Activated B cell treated with CpG ODN at 0.5 μM for 24 hours (primary cell): ENCODE data around the gene OR4D1. TPM values are rescaled to one million over a fixed set of nuclear protein-coding genes. Genes with fewer than 3 reads are reported as not detected.

Source experiments
- ATAC-seq: fragments of 200-7000 bp; cut with Tn5 transposase; one replicate; pipeline ENCODE4 v1.10.0; 2021; ENCODE audit warnings: low read depth, mild to moderate bottlenecking, moderate library complexity
- CTCF ChIA-PET: fragments of 350-600 bp; sonication (Branson Sonifier 250); formaldehyde crosslinking; loops from one replicate; lab custom pipeline; 2021; ENCODE audit warnings: antibody characterized with exemption; lab: Charles Lee
- POLR2A ChIA-PET: fragments of 350-600 bp; sonication (Branson Sonifier 250); formaldehyde crosslinking; loops from one replicate; lab custom pipeline; 2021; ENCODE audit warnings: antibody characterized with exemption; lab: Charles Lee
- DNase-seq: peaks from one replicate; pipeline ENCODE4 v3.0.0; 2022
- H3K27ac Mint-ChIP-seq: one replicate; pipeline ENCODE4 v1.8.0; 2020; ENCODE audit warnings: mixed read lengths
- H3K27me3 Mint-ChIP-seq: one replicate; pipeline ENCODE4 v1.8.0; 2021; ENCODE audit warnings: mixed read lengths
- H3K36me3 Mint-ChIP-seq: one replicate; pipeline ENCODE4 v1.8.0; 2021; ENCODE audit warnings: low read depth, mixed read lengths
- H3K4me1 Mint-ChIP-seq: one replicate; pipeline ENCODE4 v1.8.0; 2021; ENCODE audit warnings: mixed read lengths
- H3K4me3 Mint-ChIP-seq: one replicate; pipeline ENCODE4 v1.8.0; 2020; ENCODE audit warnings: mild to moderate bottlenecking, mixed read lengths
- H3K9me3 Mint-ChIP-seq: one replicate; pipeline ENCODE4 v1.8.0; 2020; ENCODE audit warnings: mixed read lengths
- intact Hi-C: fragments of 100-400 bp; cut with micrococcal nuclease; formaldehyde crosslinking; loops from one replicate; pipeline ENCODE4 v1.15.1; 2024
- total RNA-seq: library from RNA; stranded (reverse); gene quantifications from 2 replicates; pipeline ENCODE4 v1.2.3, GENCODE V29; 2022
- TF ChIP-seq, protein P1 (sequence below): fragments of 200-600 bp; IDR thresholded peaks from one replicate; pipeline ENCODE4 v1.8.0; 2022; ENCODE audit warnings: antibody characterized with exemption, mild to moderate bottlenecking

OR4D1 gene
- total RNA-seq, 1 donor from 2014 or later: not detected

DNA sequence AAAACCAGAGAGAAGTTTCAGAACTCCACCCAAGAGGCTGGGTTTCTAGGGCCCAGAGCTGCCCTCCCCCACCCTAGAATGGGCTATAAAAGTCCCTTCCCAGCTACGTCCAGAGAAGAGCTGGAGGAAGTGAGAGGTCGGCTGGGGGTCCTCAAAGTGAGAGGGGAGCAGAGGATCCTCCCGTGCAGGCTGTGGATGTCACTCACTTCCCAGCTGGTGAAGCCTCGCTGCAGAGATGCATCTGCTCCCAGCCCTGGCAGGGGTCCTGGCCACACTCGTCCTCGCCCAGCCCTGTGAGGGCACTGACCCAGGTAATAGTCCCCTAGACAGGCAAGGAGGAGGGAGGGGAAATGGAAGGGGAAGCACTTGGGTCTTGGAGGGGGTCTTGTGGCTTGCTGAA, 44.4 kb downstream of the OR4D1 start, which contains the start of gene EPX:
Gene EPX (plus strand): TSS at position 115 of the 400 bp plus-strand sequence. CDS start 121 bp downstream, at position 236.
- POLR2A ChIA-PET: no interaction called here
- Mint-ChIP-seq H3K4me3 (no peak within 1 kb of the TSS), H3K27me3 (peaks cover 24% of the 10 kb centered on the region), H3K9me3 (no peaks in the 10 kb centered on the region), H3K27ac (no peak within 1 kb of the TSS), H3K36me3 (no peaks in the 10 kb centered on the region), H3K4me1 (no peaks in the 10 kb centered on the region)
- TF ChIP-seq, protein P1, sequence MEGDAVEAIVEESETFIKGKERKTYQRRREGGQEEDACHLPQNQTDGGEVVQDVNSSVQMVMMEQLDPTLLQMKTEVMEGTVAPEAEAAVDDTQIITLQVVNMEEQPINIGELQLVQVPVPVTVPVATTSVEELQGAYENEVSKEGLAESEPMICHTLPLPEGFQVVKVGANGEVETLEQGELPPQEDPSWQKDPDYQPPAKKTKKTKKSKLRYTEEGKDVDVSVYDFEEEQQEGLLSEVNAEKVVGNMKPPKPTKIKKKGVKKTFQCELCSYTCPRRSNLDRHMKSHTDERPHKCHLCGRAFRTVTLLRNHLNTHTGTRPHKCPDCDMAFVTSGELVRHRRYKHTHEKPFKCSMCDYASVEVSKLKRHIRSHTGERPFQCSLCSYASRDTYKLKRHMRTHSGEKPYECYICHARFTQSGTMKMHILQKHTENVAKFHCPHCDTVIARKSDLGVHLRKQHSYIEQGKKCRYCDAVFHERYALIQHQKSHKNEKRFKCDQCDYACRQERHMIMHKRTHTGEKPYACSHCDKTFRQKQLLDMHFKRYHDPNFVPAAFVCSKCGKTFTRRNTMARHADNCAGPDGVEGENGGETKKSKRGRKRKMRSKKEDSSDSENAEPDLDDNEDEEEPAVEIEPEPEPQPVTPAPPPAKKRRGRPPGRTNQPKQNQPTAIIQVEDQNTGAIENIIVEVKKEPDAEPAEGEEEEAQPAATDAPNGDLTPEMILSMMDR: no peak
- CTCF ChIA-PET: no interaction called here
- no peak for DNase-seq
- no peak for ATAC-seq
- intact Hi-C loops: no loop called here

DNA sequence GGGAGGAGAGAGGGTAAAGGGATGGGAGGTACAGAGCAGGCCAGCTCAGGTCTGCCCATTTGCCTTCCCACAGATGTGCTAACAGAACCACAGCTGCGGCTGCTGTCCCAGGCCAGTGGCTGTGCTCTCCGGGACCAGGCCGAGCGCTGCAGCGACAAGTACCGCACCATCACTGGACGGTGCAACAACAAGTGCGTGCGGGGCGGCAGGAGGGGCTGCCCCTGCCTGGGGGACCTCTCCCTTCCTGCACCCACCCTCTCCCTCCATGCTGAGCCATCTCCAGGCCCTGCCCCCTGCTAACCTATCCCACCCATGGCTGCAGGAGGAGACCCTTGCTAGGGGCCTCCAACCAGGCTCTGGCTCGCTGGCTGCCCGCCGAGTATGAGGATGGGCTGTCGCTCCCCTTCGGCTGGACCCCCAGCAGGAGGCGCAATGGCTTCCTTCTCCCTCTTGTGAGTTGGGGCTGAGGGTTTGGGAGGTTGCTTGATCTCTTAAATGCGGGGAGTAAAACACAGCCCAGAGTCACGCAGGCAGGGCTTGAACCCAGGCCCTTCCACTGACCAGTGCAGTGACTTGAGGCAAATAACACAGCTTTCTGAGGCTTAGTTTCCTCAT, 45.6 kb downstream of the OR4D1 start:
- ChIA-PET POLR2A (no interaction called here), CTCF (interaction anchor here (0.6 kb wide), 1 partner anchor 333 kb away, joined by 5 read pairs; no protein-coding TSS in a partner anchor)
- H3K27me3 Mint-ChIP-seq: peaks cover 34% of the 10 kb centered on the region
- no peak for DNase-seq
- no peaks in the 10 kb centered on the region for H3K36me3 Mint-ChIP-seq
- ATAC-seq: no peak
- intact Hi-C loops: no loop called here
- H3K9me3 Mint-ChIP-seq: no peaks in the 10 kb centered on the region
- H3K27ac Mint-ChIP-seq: no peak overlapping the region
- H3K4me1 Mint-ChIP-seq: no peaks in the 10 kb centered on the region
- TF ChIP-seq, protein P1: no peak
- H3K4me3 Mint-ChIP-seq: no peak overlapping the region

DNA sequence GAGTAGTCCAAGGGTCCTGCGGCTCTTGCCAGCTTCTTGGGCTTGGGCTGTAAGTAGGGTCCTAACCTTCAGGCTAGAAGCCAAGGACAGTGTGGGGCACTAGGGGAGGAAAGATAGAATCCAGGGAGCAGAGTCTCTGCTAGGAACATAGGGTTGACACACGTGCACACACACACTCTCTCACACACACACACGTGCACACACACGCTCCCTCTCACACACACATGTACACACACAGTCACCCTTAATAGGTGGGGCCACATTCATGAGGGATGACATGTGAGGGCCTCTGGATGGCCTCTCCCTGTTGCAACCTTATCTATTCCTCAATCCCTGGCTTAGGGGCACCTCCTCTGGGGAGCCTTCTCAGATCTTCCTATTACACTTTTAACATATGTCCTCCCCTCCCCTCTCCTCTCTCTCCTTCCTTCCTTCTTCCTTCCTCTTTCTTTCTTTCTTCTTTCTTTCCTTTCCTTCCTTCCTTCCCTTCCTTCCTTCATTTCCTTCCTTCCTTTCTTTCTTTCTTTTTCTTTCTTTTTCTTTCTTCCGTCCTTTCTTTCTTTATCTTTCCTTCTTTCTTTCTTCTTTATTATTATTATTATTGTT, 47.4 kb downstream of the OR4D1 start:
- ATAC-seq (no peak), DNase-seq (no peak)
- Mint-ChIP-seq H3K4me3 (no peak overlapping the region), H3K27me3 (peaks cover 30% of the 10 kb centered on the region), H3K36me3 (no peaks in the 10 kb centered on the region), H3K9me3 (no peaks in the 10 kb centered on the region), H3K27ac (no peak overlapping the region), H3K4me1 (peaks cover 2% of the 10 kb centered on the region)
- intact Hi-C loops: no loop called here
- TF ChIP-seq, protein P1: no peak
- POLR2A ChIA-PET: no interaction called here
- CTCF ChIA-PET: no interaction called here

DNA sequence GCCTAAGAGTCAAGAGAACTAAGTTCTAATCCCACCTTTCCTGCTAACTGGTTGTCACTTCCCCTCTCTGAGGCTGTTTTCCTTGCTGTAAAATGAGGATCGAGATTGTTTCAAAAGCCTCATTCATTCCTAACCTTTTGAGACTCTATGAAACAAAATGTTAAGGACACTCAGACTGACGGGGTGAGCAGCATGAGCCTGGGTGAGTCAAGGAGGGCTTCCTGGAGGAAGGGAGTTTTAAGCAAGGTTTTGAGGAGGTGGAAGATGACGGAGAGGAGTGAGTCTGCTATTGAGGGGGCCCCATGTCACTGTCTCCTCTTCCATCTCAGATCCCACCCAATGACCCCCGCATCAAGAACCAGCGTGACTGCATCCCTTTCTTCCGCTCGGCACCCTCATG, 48.4 kb downstream of the OR4D1 start:
- H3K4me3 Mint-ChIP-seq: no peak overlapping the region
- no peak overlapping the region for H3K27ac Mint-ChIP-seq
- H3K9me3 Mint-ChIP-seq: no peaks in the 10 kb centered on the region
- CTCF ChIA-PET: no interaction called here
- H3K4me1 Mint-ChIP-seq: peaks cover 2% of the 10 kb centered on the region
- DNase-seq (no peak), ATAC-seq (no peak)
- intact Hi-C loops: no loop called here
- no peaks in the 10 kb centered on the region for H3K36me3 Mint-ChIP-seq
- TF ChIP-seq, protein P1: no peak
- POLR2A ChIA-PET: no interaction called here
- peaks cover 27% of the 10 kb centered on the region for H3K27me3 Mint-ChIP-seq

DNA sequence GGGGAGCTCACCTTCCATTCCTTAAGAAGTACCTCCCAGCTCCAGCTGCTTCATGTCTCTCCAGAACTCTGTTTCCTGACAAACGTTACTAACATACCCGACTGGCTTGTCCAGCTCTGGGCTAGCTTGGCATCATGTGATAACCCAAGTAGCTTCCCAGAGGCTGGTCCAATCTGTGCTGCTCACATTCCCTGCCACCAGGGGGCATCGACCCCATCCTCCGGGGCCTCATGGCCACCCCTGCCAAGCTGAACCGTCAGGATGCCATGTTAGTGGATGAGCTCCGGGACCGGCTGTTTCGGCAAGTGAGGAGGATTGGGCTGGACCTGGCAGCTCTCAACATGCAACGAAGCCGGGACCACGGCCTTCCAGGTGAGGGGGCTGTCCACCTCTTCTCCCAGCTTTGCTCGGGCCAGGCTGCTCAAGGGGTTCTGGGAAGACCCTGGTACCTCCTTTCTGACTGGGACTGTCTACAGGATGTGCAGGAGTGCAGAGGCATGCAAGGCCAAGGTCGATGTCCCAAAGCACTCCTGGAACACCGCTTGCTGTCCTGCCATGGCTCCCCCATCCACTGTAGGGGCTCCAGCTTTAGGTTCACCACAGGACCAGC, 51.9 kb downstream of the OR4D1 start:
- ChIA-PET POLR2A (interaction anchor here (1.0 to 1.1 kb wide), 2 partner anchors 50 to 144 kb away, joined by 3 to 4 read pairs; no protein-coding TSS in a partner anchor), CTCF (interaction anchor here (0.7 to 3.7 kb wide), 14 partner anchors 9 to 250 kb away, joined by 3 to 35 read pairs (median 4); partner anchors contain the start of gene MKS1)
- H3K27ac Mint-ChIP-seq: no peak overlapping the region
- no peaks in the 10 kb centered on the region for H3K36me3 Mint-ChIP-seq
- TF ChIP-seq, protein P1: no peak
- peaks cover 27% of the 10 kb centered on the region for H3K27me3 Mint-ChIP-seq
- H3K9me3 Mint-ChIP-seq: no peaks in the 10 kb centered on the region
- intact Hi-C loops: loop anchor here (1.0 kb wide), 2 partner anchors 49 to 247 kb away; no protein-coding TSS in a partner anchor
- DNase-seq: peak; percentile 35
- ATAC-seq: peak; percentile 82
- peaks cover 2% of the 10 kb centered on the region for H3K4me1 Mint-ChIP-seq
- no peak overlapping the region for H3K4me3 Mint-ChIP-seq
